ENCODE measurements around the gene CACNA1S. TPM values are rescaled to one million over a fixed set of nuclear protein-coding genes. Genes with fewer than 3 reads are reported as not detected.

CACNA1S gene
- total RNA-seq, 2 donors from 2014 or later, result not detected

GRCh38 chr1:201024625-201024998 is 87.6 kb downstream of the CACNA1S start:
- peaks cover 4 to 51% of the 10 kb centered on the region in 2 donors for H3K4me1 ChIP-seq

GRCh38 chr1:201023920-201024624 is 88.2 kb downstream of the CACNA1S start:
- peak overlapping the region in 1 of 2 donors; percentile 61 for H3K4me3 ChIP-seq
- peaks cover 4 to 51% of the 10 kb centered on the region in 2 donors for H3K4me1 ChIP-seq
- H3K27ac ChIP-seq, result no peak overlapping the region
- no peak for DNase-seq (ENCODE audit: low spot score)
- H3K27me3 ChIP-seq, result no peaks in the 10 kb centered on the region
- TF ChIP-seq, protein P1, sequence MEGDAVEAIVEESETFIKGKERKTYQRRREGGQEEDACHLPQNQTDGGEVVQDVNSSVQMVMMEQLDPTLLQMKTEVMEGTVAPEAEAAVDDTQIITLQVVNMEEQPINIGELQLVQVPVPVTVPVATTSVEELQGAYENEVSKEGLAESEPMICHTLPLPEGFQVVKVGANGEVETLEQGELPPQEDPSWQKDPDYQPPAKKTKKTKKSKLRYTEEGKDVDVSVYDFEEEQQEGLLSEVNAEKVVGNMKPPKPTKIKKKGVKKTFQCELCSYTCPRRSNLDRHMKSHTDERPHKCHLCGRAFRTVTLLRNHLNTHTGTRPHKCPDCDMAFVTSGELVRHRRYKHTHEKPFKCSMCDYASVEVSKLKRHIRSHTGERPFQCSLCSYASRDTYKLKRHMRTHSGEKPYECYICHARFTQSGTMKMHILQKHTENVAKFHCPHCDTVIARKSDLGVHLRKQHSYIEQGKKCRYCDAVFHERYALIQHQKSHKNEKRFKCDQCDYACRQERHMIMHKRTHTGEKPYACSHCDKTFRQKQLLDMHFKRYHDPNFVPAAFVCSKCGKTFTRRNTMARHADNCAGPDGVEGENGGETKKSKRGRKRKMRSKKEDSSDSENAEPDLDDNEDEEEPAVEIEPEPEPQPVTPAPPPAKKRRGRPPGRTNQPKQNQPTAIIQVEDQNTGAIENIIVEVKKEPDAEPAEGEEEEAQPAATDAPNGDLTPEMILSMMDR (IDR thresholded peaks at IDR 0.05), result no peak
- H3K9me3 ChIP-seq, result no peaks in the 10 kb centered on the region
- no peaks in the 10 kb centered on the region for H3K36me3 ChIP-seq

More at GRCh38 chr1:201024625-201024998, 87.6 kb downstream of the CACNA1S start:
- DNase-seq (ENCODE audit: low spot score), result no peak
- TF ChIP-seq, protein P1 (IDR thresholded peaks at IDR 0.05), result no peak
- H3K27ac ChIP-seq, result no peak overlapping the region
- no peaks in the 10 kb centered on the region for H3K27me3 ChIP-seq
- H3K36me3 ChIP-seq, result no peaks in the 10 kb centered on the region
- H3K4me3 ChIP-seq, result no peak overlapping the region
- no peaks in the 10 kb centered on the region for H3K9me3 ChIP-seq

DNA sequence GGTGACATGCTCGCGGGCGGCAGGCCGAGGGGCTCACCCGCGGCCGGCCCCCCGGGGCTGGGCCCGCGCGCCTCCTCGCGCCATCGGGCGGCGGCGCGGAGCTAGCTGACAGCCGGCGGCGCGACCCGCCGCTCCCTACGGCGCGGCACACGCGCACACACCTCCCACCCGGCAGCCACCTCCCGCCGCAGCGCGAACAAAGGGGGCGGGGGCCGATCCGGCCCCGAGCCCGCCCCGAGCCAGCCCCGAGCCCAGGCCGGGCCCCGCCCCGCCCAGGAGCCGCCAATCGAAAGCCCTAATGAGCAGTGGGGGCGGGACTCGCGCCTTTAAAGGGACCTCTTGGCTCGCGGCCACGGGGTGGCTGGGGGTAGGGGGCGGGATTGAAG is 88.7 kb downstream of the CACNA1S start, which contains the start of gene KIF21B:
KIF21B (minus strand) TSS at position 198 of the 386 bp plus-strand sequence. CDS start 331 bp downstream, outside the sequence.
- Histone ChIP-seq H3K36me3 (no peaks in the 10 kb centered on the region), H3K27ac (peak within 1 kb of the TSS in 1 of 2 donors; percentile 7), H3K9me3 (no peaks in the 10 kb centered on the region), H3K27me3 (no peaks in the 10 kb centered on the region), H3K4me3 (peak within 1 kb of the TSS; percentile 42 to 61), H3K4me1 (peaks cover 4 to 46% of the 10 kb centered on the region in 2 donors)
- TF ChIP-seq, protein P1 (IDR thresholded peaks at IDR 0.05), result no peak
- DNase-seq (ENCODE audit: low spot score), result peak; percentile 64

DNA sequence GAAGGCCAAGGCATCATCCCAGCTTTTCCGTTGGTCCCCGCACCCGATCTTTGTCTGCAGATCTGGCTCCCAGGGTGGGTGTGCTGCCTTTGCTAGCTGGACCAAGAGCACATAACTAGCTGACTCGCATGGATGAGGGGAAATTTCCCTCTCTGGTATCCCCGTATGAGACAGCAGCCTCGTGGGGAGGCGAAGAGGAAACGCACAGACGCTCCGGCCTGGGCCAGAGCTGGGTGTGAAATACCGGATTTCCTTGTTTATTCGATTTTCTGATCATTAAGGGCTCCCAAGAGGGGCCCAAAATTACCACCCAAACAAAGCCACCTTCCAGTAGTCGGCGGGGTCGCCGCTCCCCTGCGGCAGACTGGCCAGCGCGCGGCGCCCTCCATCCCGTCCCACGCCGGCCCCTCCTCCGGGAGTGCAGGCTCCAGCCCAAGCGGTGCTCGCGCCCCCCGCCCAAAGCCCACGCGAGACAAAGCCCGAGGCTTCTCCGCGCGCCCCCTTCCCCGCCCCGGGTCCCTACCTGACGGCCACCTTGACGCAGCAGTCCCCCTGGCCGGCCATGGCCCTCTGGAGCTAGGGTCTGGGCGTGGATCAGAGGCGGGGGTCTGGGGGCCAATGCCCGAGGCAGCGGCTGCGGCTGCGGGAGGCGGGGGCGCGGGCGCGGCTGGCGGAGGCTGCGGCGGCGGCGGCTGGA is 89.3 kb downstream of the CACNA1S start:
- peak overlapping the region; percentile 42 to 61 for H3K4me3 ChIP-seq
- H3K27me3 ChIP-seq, result no peaks in the 10 kb centered on the region
- TF ChIP-seq, protein P1 (IDR thresholded peaks at IDR 0.05), result no peak
- no peaks in the 10 kb centered on the region for H3K9me3 ChIP-seq
- H3K4me1 ChIP-seq, result peaks cover 4 to 41% of the 10 kb centered on the region in 2 donors
- H3K36me3 ChIP-seq, result no peaks in the 10 kb centered on the region
- DNase-seq (ENCODE audit: low spot score), result no peak
- peak overlapping the region in 1 of 2 donors; percentile 7 for H3K27ac ChIP-seq

DNA sequence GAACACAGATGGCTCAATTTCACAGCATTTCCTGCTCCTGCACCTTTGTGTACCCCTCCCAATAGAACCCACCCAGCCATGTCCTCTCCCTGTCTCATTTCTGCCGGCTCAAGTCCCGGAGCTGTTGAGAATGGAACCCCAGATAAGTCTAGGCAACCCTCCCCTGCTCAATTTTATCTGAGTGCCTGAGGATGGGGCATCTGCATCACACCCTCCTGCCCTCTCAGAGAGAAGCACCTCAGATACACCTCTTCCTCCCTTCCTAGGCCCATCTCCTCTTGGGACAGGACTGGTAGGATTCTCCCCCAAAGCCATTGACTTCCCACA is 89.8 kb downstream of the CACNA1S start:
- Histone ChIP-seq H3K36me3 (no peaks in the 10 kb centered on the region), H3K27ac (no peak overlapping the region), H3K4me1 (peaks cover 4 to 38% of the 10 kb centered on the region in 2 donors), H3K9me3 (no peaks in the 10 kb centered on the region), H3K27me3 (no peaks in the 10 kb centered on the region), H3K4me3 (peak overlapping the region in 1 of 2 donors; percentile 61)
- TF ChIP-seq, protein P1 (IDR thresholded peaks at IDR 0.05), result no peak
- no peak for DNase-seq (ENCODE audit: low spot score)

All from right atrium auricular region (tissue), 2 donors.